NAMALWA (cell line): ENCODE data around the gene CSTB.
A peak's percentile ranks its signal among the peaks of the same experiment; 100 is the strongest.

ENCODE experiments used
- DNase-seq: peaks from one replicate; pipeline ENCODE4 v3.0.0-alpha.2; 2015; ENCODE audit warnings: low spot score

Gene CSTB

GRCh38 chr21:43810505-43811261, 34.6 kb upstream of the CSTB start:
- peak; percentile 89 for DNase-seq

- no peak for DNase-seq
Measured at GRCh38 chr21:43809853-43810504, 33.9 kb upstream of the CSTB start.

GRCh38 chr21:43809346-43809799, 33.3 kb upstream of the CSTB start:
- DNase-seq = no peak

DNA sequence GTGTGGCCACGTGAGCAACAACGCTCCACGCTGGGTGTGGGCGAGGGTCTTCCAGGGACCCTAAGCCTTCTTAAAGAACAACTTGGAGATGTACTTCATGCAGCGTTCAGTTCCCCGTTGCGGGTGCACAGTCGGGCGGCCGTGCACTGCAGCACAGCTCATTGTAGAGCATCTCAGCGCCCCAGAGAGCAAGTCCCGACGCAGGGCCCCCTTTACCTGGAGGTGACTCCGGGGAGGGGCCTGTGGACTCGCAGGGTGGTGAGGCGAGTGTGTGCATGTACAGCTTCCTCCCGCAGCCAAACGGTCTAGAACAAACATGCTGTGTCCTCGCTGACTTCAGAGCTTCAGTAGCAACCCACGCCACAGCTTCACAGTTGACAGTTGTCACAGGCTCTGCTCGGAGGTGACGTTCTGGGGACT, 32.7 kb upstream of the CSTB start:
- DNase-seq = no peak

- DNase-seq = no peak
Measured at GRCh38 chr21:43808367-43808766, 32.3 kb upstream of the CSTB start.

GRCh38 chr21:43806017-43806710, 30.1 kb upstream of the CSTB start:
- no peak for DNase-seq

- DNase-seq = peak; percentile 95
Measured at GRCh38 chr21:43805275-43805800, 29.2 kb upstream of the CSTB start.

DNA sequence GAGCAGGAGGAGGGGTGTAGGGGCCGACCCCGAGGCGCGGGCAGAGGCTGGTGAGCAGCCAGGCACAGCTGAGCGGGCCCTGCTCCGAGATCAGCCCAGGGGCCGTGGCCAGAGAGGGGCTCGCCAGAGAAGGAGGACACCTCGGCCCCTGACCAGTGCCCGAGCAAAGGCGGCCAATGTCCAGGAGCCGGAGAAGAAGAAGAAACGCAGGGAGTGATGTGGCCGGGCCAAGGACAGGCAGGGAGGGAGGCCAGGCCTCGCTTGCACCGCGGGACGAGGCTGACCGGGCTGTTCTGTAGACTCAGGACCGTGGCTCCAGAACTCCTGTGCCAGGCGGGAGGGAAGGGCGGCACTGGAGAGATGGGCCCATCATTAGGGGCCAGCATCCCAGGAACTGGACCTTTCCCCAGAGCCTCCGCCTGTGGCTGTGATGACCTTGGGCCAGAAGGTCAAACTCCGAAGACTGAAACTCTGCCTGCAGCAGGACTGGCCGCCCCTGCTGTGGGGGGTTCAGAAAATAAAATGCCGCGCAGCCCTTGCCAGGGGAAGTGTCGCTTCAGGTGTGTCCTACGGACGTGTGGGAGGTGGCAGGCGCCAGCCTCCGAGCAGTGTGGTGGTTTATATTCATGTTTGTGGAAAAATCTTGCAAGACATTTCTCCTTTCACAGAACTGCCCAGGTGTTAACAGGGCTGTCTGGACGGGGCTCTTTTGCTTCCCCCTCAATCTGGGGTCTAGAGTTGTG, 27.6 kb upstream of the CSTB start:
- DNase-seq = no peak

- DNase-seq = no peak
Measured at GRCh38 chr21:43802713-43803313, 26.7 kb upstream of the CSTB start.

GRCh38 chr21:43801006-43801783, 25.1 kb upstream of the CSTB start:
- no peak for DNase-seq

DNA sequence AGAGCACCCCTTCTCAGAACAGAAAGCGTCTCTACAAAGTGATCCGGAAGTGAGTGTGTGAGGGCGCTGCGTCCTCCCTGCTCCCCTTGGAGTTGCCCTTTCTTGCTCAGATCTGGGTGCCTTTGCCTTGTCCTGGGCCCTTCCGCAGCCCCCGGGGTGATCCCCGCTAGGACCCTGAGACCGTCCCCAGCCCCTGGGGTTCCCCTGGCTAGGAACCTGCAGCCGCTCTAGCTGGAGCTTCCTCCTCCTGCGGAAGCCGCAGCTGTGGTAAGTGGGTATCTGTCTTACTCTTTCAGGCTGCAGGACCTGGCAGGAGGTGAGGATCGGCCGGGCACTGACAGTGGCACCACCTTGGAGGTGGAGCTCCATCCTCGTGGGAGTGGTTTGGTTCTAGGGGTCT, 24.5 kb upstream of the CSTB start:
- DNase-seq = no peak

DNA sequence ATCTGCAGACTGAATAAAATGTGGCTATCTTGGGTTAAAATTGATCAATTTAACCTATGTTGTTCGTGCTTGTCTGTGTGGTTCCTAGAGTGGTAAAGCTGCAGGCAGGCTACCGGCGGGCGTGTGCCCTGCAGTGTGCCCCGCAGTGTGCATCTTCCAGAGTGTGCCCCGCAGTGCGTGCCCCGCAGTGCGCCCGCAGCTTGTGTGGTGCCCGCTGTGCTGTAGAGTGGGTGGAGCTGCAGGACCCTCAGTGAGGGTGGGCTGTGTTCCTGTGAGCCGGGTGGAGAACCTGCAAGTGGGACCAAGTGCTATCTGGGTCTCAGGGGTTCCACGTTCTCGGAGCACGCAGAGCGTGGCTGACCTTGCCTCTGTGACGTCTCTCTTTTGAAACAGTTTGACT, 24.0 kb upstream of the CSTB start:
- DNase-seq = no peak

- DNase-seq = no peak
Measured at GRCh38 chr21:43799301-43799840, 23.3 kb upstream of the CSTB start.

DNA sequence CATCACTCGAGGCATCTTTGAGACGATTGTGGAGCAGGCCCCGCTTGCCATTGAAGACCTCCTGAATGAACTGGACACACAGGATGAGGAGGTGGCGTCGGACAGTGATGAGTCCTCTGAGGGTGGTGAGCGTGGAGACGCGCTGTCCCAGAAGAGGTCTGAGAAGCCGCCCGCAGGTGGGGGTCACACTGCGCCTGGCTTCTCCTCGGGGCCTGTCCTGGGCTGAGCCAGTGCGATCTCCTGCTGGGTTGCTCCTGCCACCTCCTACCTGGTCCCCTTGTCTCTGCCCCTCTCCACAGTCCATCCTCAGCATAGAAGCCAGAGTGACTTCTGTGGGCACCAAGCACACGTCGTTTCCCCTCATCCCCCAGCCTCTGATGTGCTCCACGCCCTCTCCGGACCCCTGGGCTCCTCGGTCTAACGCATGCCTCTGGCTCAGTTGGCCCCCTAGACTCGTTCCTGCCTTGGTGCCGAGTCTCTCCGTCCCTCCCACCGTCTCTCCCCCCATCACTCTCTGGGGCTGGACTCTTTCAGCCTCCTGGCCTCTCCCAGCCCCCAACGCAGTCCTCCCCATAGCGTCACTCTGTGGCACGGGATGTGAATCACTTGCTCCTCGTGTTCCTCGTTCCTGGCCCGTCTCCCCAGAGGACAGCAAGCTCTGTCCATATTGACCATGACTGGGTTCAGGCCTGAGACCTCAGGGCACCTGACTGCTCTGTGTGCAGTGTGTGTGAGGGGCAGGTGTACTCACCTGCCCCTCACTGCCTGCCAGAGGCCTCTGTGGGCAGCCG, 22.0 kb upstream of the CSTB start:
- no peak for DNase-seq

DNA sequence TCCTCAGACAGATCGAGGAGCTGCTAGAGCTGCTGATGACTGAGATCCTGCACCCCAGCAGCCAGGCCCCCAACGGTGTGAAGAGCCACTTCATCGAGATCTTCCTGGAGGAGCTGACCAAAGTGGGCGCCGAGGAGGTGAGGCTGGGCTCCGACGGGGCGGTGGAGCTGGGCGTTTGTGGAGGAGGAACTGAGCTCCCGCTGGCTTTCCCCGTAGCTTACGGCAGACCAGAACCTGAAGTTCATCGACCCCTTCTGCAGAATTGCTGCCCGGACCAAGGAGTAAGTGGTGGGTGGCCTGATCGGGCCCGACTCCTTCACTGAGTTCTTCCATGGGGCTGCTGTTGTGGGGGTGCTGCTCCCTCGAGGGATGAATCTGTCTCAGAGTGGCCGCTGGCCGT, 21.3 kb upstream of the CSTB start:
- DNase-seq = no peak

DNA sequence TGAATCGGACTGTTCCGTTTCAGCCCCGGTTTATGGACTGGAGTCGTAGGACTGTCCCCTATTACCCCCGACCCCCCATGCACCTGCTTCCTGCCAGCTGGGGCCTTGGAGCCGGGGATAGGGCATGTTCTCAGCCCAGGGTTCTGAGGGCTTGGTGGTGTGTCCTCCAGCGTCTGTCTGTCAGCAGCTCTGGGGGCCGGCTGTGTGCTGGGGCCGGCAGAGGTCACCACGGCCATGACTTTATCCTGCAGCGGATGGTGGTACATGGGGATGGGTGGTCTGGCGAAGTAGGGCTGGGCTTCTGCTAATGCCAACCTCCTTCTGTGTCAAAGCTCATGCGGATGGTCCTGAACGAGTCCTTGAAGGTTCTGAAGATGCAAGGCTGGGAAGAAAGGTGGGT, 18.7 kb upstream of the CSTB start:
- no peak for DNase-seq

DNA sequence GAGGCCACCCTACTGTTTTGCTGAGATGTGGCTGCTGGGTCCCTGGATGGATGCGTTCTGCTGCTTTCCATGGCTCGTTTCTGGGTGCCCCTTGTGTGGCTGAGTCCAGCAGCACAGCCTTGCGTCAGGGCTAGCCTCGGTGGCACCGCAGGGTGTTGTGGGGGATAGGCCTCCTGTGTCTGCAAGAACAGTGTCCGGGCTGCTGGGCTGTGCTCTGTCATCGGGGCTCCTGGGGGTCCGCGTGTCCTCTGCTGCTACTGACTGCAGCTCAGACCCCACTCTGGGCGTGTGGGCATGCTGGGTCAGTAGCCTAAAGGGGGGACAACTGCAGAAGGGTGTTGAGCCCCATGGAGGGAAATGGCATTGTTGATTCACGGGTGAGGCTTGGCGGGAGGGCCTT, 18.2 kb upstream of the CSTB start:
- DNase-seq = no peak

DNA sequence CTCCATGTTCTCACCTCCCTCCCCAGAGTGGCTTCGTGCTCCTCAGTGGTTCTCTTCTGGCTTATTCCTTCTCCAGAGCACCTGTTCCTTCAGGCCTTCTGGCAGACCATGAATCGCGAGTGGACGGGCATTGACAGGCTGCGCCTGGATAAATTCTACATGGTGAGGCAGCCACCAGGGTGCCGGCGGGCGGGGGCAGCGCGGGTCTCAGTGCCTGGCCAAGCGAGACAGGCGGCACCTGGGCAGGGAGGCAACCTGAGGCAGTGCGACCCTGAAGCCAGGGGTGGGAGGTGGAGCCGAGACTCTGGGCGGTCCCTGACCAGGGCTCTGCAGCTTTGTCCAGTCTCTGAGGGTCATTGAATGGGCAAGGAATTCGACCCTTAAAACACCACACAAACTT, 17.1 kb upstream of the CSTB start:
- no peak for DNase-seq

DNA sequence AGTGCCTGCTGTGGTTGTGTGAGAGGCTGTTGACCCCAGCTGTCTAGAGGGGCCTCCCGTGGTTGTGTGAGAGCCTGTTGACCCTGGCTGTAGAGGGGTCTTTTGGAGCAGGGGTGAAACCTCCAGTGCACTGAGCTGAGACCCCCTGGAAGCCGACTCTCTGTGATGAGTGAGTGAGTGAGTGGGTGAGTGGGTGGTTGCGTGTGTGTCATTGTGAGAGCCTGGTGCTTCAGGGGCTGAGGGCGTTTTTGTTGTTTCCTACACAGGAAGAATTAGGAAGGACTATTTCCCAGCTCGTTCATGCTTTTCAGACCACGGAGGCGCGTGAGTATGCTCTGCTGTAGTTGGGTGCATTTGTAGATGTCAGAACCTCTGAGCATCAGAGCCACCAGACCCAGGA, 16.3 kb upstream of the CSTB start:
- no peak for DNase-seq

- no peak for DNase-seq
Measured at GRCh38 chr21:43790010-43790524, 14.0 kb upstream of the CSTB start.
